Kidney tubule cell (primary cell): ENCODE results near the gene PADI3.
"Not testable (repeated sequence)": the region's sequence is repeated elsewhere in the genome, so short reads cannot be mapped to it uniquely, and the experiment has no call there.

Experiments
- DNase-seq: peaks from one replicate; pipeline ENCODE4 v3.0.0-alpha.2; 2018; ENCODE audit warnings: low spot score

PADI3 gene

DNA sequence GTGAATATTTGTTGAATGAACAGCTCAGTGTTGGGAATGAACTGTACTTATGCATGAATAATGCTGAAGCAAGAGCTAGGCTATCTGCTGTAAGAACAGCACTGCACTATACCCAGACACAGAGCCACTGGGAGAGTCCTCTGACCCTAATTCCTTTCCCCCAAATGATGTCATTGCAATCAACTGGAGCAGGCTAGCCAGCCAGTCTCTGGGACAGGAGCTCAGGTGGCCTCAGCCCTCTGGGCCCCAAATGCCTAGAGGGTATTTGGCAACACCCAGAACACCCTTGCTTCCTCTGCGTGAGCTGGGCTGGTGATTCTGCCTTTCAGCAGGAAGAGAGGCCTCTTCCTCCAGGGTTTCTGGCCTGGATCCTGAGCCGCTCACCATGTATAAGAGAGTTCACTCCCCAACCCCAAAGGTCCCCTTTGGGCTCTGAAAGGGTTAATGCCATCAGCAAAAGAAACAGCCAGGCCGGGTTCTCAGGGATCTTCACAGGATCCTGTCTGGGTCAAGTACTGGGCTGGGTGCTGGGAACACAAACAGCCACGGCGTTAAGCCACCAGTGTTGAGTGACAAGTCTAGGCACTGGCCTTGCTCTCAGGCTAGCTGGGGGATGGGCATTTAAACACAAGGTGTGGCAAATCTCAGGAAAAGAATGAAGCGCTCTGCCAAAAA, 55.4 kb downstream of the PADI3 start:
- DNase-seq = no peak

DNA sequence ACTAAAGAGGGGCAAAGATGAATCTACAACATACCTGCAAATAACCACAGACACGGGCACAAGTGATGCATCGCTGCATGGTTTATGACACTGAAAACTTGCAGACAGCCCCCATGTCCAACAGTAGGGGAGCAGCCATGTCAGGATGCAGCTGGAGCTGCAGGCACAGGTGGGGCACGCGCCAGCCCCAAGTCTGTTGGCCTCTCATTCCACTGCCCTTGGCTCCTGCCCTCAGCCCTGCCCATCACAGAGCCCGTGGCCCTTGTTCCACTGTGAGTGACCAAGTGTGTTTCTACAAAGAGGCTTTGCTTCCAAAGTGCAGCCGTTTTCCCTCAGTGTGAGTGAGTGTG, 55.9 kb downstream of the PADI3 start:
- DNase-seq = no peak

DNA sequence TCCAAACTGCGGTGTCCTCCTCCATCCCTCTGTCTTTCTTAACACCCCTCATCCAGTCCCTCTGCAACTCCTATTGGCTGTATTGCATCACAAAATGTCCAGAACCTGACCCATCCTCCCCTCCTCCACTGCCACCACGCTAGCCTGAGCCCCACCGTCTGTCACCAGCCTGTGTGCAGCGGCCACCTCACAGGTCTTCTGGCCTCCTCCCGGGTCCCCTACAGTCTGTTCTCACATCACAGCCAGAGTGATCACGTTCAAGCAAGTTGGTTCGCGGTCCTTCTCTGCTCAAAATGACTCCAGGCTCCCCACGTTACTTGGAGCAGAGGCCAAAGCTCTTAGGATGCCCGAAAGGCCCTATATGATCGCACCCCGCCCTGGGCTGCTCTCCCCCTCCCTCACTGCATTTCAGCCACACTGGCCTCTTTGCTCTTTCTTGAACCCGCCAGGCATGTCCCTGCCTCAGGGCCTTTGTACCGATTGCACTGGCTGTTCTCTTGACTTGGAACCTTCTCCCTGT, 56.7 kb downstream of the PADI3 start:
- no peak for DNase-seq

DNA sequence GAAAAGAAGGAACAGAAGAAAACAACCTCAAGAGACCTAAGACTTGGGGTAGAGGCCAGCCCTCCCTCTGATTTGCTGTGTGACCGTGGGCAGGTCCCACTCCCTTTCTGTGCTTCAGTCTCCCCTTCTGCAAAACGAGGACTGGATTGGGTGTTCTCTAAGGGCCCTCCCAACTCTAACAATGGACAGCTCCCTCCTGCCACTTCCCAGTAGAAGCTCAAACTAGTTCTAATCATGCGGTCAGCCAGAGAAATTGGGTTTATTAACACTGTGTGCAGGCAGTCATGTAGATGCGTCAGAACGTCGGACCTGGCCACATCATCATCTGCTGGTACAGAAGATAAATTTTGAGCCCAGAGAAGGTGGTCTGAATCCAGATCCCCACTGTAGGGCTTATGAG, 57.5 kb downstream of the PADI3 start:
- DNase-seq = no peak

DNA sequence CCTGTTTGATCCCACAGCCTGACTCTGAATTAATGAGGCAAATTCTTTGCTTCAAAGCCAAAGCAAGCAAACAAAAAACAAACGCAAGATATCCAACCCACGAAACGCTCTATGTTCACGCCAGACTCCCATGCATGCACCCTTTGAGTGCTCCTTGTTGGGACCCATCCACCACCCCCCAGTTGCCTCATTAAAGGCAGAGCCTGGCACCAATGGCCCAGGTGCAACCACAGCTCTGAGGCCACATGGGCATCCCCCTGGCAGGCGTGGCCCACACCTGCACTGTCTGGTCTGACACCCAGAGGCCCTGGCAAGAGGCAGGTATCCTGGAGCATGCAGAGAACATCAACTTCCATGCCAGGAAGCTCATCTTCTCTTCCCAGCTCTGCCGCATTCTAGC, 58.0 kb downstream of the PADI3 start:
- no peak for DNase-seq

DNA sequence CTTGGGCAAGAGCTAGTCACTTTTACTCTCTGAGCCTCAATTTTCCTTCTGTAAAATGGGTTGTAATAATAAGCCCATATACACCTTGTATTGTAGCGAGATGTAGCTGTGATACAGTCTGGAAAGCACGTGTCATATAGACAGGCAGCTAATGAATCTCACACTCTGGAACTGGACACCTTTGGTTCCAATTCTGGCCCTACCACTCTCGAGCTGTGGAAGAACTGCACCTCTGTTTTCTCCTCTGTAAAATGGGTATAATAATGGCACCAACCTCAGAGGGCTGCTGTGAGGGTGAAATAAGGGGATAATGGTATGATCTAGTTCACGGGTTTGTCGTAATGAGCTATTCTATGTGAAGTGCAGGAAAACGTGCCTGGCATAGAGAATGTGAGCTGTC, 58.4 kb downstream of the PADI3 start:
- no peak for DNase-seq

DNA sequence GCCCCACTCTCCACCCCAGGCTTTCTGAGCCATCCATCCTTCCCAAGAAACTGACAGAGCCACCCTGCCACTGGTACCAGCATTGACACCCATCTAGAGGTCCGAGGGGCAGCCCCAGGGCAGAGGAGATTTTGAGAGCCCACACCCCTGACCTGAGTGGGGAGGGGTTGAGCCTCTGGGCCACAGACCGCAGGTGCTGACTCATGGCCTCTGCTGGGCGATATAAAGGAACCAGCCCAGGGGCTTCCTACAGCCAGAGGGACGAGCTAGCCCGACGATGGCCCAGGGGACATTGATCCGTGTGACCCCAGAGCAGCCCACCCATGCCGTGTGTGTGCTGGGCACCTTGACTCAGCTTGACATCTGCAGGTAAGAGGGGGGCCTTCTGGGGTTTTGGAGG, 59.0 kb downstream of the PADI3 start, which contains the start of gene PADI4:
Gene PADI4 (plus strand): TSS at position 252 of the 400 bp plus-strand sequence. CDS start 26 bp downstream, at position 278.
- no peak for DNase-seq

DNA sequence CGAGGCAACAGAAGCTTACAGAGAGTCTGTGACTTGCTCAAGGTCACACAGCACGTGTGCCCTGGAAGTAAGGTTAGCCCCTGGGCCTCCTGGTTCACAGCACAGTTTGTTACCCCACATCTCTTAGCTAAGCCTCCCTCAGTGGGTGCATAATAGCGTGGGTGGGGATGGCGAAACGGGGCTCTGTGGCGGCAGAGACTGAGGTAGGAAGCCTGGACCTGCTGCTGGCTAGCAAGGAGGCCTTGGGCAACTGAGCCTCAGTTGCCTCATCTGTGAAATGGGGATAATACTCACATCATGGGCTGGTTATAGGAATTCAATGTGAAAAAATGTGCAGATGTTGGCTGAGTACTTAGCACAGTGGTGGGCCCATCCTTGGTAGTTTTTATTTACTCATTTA, 59.7 kb downstream of the PADI3 start:
- DNase-seq = no peak

DNA sequence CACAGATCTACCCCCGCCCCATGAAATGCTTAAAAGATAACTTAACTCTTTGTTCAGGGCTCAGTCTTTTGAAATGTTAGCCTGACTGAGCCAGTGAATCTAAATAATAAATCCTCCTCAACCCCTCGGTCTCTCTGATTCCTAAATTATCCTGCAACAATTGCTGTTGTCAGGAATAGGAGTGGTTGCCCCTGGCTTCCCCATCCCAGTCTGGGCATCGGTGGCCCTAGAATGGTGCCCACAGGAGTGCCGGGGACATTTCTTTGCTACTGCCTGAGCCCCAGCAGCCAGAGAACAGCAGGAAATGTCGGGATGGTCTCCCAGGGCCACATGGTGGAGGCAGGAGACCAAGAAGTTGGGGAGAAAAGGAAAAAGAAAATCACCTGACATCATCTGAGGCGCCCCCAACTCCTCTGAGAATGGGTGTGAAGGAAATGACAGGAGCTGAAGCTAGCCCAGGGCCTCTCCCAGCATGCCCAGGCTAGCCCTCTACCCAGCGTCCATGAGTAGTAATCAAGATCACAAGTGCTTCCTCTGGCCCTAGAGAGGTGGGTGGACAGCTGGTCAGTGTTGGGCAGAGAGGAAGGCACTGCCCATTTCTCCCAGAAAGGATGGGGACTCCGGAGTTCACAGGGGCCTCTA, 60.6 kb downstream of the PADI3 start:
- DNase-seq = no peak

DNA sequence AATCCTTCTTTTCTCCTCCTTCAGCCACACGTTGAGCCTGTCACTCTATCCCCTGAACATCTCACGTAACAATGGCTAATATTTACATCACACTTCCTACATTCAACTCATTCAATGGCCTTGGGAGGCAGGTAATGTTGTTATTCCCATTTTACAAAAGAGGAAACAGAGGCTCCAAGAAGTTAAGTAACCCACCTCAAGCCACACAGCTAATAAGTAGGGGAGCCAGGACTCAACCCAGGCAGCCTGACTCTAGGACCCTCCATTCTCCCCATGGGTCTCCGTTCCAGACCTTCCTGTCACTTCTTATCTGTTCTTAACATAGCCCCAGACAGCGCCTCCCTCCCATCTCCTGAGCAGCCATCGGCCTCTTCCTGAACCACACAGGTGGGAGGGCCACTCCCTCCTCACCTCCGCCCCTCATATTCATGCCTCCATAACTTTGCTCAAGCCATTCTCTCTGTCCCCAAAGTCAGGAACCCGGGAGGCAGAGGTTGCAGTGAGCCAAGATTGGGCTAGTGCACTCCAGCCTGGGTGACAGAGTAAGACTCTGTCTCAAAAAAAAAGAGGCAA, 61.3 kb downstream of the PADI3 start:
- no peak for DNase-seq

DNA sequence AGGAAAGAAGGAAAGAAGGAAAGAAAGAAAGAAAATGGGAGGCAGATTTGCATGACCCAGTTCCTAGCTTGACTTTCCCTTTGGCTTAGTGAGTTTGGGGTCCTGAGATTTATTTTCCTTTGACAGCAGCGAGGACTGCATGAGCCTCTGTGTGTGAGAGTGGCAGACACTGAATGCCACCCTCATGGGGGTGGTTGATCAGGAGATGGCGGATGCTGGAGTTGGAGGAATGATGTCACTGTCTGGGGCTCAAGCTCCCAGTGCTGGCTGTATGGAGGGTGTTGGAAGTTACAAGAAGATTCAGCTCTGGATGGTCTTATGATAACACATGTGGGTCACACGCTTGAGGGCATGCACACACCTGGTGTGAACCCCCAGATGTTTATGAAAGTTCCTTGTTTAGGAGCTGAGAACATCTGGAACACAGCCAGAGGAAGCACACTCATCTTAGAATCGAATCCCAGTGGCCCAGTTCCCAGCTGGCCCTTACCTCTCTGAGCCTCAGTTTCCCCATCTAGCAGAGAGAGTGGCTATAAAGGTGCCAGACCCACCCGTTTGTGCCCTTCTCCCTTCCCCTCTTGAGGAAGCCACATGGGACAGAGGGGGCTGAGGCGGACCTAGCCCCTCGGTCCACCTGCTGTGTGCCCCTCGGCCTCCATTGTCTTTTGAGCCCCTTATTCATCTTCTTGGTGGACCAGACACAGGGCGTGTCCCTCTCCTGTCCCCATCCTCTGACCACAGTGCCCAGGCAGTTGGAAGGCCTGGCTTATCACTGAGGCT, 64.8 kb downstream of the PADI3 start:
- no peak for DNase-seq

DNA sequence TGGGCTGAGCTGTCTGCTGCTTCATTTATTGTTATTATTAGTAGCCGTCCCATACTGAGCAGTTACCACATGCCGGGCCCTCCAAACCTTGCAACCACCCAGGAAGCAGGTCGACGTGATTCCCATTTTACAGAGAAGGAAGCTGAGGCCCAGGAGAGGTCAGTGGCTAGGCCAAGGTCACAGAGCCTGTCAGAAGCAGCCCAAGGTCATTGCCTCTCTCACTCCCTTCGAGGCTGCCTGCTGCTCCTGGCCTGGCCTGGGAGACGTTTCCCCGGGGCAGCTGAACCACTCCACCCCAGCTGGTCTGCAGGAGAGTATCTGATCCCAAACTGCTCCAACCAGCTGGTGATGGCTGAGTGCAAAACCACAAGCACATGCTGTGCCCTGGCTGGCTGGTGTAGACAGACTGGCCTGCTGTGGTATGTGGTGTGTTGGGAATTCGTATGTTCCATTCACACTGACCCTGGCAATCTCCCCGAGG, 65.6 kb downstream of the PADI3 start:
- no peak for DNase-seq

DNA sequence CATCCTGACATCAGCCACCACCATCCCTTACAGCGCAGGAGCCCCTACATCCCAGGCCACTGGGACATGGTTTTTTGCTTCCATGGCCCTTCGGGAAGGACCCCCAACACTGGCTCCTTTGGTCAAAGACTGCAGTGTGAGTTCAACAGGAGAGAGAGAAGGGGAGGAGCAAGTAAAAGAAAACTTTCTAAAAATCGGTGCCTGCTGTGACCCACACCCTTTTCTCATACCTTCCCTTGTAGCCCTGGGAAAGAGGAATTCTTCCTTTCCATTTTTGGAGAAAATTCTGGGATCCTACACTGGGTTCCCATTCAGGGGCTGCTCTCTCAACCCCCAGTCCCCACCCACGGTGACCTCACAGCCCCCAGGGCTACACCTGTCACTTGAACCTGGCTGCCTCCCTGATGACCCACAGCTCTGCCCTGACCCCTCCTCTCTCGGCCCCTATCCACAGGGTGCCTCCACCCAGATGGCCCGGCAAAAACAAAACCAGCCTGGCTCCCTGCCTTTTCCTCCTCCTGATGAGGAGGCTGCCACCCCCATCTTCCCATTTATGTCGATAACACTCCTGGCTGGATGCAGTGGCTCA, 66.7 kb downstream of the PADI3 start:
- DNase-seq = no peak

DNA sequence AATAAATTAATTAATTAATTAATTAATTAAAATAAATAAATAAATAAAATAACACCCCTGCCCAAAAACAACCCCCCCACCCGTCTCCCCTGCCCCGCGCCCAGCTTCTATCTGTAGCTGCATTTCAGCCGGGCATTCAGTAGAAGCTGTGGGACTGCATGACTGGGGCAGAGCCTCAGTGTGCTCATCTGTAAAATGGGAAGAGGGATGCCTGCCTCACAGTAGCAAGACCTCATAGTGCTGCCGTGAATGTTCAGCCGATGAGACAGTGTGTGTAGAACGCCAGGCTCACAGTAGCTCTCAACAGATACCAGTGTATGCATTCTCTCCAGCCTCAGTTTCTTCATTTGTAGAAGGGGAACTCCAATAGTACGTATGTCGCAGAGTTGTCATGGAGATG, 67.8 kb downstream of the PADI3 start:
- DNase-seq = no peak

DNA sequence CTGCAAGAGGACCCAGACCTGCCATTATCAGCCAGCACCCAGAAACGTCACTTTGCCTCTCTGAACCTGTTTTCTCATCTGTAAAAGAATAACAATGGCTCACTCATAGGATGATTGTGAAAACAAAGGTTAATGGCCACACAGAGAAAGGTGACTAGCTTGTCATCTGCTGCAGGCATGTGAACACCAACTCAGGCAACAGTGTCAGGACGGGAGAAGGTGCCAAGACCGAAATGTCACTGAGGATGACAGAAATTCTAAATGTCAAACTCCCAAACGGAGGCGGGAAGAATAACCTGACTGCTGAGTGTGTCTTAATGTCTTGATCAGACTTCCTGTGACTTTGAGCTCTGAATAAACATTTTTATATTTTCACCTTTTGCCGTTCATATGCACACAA, 69.4 kb downstream of the PADI3 start:
- no peak for DNase-seq

DNA sequence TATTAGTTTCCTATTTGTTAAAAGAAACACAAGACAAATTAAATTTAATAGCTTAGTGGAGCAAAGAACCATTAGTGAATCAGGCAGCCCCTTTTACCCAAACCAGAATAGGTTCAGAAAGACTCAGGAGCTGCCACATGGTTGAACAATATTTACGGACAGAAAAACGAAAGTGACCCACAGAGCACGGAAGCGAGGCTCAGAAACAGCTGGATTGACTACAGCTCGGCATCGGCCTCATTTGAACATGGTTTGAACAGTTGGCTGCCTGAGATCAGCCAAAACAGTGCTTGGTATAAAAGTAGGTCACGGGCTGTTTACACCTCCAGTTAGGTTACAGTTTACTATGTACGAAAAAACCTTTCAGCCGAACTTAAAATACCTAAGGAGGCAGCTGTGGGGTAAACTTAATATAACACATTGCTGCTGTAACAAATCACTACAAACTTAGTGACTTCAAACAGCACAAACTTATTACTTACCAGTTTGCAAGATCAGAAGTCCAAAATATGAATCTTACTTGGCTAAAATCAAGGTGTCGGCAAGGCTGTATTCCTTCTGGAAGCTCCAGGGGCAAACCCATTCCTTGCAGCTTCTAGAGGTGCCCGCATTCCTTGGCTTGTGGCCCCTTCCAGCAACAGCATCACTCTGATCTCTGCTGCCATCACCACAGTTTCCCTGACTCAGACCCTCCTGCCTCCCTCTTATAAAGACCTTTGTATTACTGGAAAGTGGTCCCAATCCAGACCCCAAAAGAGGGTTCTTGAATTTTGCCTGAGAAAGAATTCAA, 70.9 kb downstream of the PADI3 start:
- no peak for DNase-seq

DNA sequence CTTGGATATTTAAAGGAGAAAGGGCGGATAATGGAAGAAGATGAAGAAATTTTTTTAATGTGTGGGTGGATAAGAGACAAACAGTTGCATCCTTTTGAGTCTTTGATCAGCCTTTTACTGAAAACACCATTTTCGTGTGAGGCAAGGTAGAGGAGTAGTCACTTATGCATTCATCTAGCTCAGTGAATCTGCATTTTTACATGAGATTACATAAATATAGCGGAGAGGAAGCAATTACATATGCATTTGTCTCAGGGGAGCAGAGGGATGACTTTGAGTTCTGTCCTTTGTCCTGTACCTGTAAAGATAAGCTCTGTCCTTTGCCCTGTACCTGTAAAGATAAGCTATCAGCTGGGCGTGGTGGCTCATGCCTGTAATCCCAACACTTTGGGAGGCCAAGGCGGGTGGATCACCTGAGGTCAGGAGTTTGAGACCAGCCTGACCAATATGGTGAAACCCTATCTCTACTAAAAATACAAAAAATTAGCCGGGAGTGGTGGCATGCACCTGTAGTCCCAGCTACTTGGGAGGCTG, 73.0 kb downstream of the PADI3 start:
- DNase-seq = not testable (repeated sequence)

DNA sequence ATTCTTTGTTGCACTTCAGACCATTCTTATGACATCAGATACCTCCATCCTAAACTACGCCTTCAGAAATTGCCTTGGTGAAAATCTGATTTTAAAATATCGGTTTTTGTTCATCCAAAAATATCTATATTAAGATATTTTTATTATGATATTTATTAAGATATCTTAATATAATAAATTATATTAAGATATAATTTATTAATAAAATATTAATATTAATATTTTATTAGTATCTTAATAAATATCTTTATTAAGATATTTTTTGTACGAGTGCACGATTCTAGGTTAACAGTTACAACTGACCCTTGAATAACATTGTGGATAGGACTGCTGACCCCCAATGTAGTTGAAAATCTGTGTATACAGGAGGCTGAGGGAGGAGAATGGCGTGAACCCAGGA, 80.0 kb downstream of the PADI3 start:
- no peak for DNase-seq

DNA sequence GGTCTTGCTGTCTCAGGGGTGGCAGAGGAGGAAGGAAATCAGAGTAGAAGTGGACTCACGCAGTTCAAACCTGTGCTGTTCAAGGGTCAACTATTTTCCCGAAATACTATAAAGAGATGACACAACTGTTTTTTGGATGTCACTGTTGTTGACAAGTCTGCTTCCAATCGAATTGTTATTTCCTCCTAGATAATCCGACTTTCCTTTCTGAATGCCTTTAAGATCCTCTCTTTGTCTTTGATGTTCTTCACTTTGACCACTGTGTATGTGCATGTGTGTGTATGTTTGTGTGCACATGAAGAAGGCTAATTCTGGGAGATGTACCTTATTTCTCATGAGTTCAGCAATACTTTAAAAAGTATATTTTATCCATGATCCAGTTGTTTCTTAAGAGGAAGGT, 80.7 kb downstream of the PADI3 start:
- DNase-seq = no peak

DNA sequence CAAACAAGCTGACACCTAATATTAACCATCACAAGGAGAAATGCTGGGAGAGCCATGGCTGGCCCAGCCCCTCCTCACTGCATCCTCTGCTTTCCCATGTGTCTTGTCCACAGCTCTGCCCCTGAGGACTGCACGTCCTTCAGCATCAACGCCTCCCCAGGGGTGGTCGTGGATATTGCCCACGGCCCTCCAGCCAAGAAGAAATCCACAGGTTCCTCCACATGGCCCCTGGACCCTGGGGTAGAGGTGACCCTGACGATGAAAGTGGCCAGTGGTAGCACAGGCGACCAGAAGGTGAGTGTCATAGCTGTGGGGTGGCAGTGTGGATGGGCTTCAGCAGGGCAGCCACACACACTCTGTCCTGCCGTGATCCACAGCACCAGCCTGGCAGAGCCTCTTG, 82.0 kb downstream of the PADI3 start:
- DNase-seq = no peak

DNA sequence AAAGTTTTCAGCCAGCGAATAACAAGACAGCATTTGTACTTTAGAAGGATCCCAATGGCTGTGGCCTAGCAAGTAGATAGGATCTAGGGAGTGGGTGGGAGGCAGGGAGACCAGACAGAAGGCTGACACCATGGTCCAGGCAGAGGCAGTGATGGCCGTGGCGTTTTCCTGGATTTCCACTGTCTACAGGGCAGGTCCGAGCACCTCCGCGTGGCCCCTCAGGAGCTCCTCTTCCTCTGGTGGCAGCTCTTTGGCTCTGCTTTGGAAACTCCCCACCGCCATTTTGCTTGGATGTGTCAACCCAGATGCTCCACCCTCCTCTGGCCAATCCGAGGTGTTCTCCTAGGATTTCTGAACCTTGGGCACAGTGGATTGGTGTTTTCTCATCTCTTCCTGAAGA, 84.2 kb downstream of the PADI3 start:
- no peak for DNase-seq
